SK-N-MC (cell line): ENCODE data around the gene TRHDE.

Experiments used
- EZH2 ChIP-seq: fragments of 200-600 bp; sonication (generic); IDR thresholded peaks from one replicate; pipeline ENCODE4 v1.6.1; 2017; ENCODE audit warnings: antibody characterized with exemption
- POLR2AphosphoS5 ChIP-seq: IDR thresholded peaks from 2 replicates; pipeline ENCODE4 v1.6.1; 2012; ENCODE audit warnings: mild to moderate bottlenecking, low read depth, low read length, borderline replicate concordance

GRCh38 chr12:72472350-72472749 lies 200.2 kb downstream of the TRHDE start:
- no peak for TF ChIP-seq POLR2AphosphoS5
- no peak for TF ChIP-seq EZH2
